Vagina (tissue), 2 donors: Measurements from ENCODE around the gene HMBS. TPM values are rescaled to one million over a fixed set of nuclear protein-coding genes. Genes with fewer than 3 reads are reported as not detected.

Experiments
- DNase-seq, 2 donors: peaks; one replicate each; pipeline ENCODE4 v3.0.0-alpha.2; 2017; ENCODE audit errors: extremely low spot score in 2 of 2
- H3K27ac ChIP-seq: fragments of 200-600 bp; sonication (generic); one replicate; pipeline ENCODE4 v1.5.1; 2019
- H3K27me3 ChIP-seq: fragments of 200-600 bp; sonication (generic); one replicate; pipeline ENCODE4 v1.5.1; 2019
- H3K36me3 ChIP-seq, 2 donors: fragments of 200-600 bp; sonication (generic); one replicate each; pipeline ENCODE4 v1.5.1; 2017 to 2019
- H3K4me1 ChIP-seq: fragments of 200-600 bp; sonication (generic); one replicate; pipeline ENCODE4 v1.5.1; 2019
- H3K4me3 ChIP-seq, 2 donors: fragments of 200-600 bp; sonication (generic); 1 replicate in 1 of 2; 2 replicates in 1 of 2; pipeline ENCODE4 v1.5.1; 2016 to 2019
- H3K9me3 ChIP-seq: fragments of 200-600 bp; sonication (generic); one replicate; pipeline ENCODE4 v1.5.1; 2019
- CTCF ChIP-seq, 3 experiments: fragments of 450-650 bp in 2 of 3; fragments of 200-600 bp in 1 of 3; sonication (generic) in 1 of 3; IDR thresholded peaks; one replicate each; pipeline ENCODE4 v1.5.1; 2017 to 2019; ENCODE audit warnings: antibody characterized with exemption in 3 of 3, mild to moderate bottlenecking in 2 of 3, moderate library complexity in 2 of 3
- POLR2A ChIP-seq, 2 donors: fragments of 450-650 bp; IDR thresholded peaks; one replicate each; pipeline ENCODE4 v1.6.1; 2017; ENCODE audit warnings: antibody characterized with exemption in 2 of 2, mild to moderate bottlenecking in 2 of 2, moderate library complexity in 2 of 2
- POLR2AphosphoS5 ChIP-seq, 2 donors: sonication (generic); formaldehyde crosslinking; IDR thresholded peaks; one replicate each; pipeline ENCODE4 v1.9.0; 2017; ENCODE audit warnings: antibody characterized with exemption in 2 of 2, mild to moderate bottlenecking in 2 of 2, low read depth in 1 of 2; ENCODE audit not compliant: insufficient read depth in 1 of 2
- intact Hi-C: fragments of 100-400 bp; cut with DNase I; formaldehyde crosslinking; loops from one replicate; pipeline ENCODE4 v1.15.1; 2023
- total RNA-seq: library from RNA; depleted of rRNA; stranded (reverse); fragments of >200 nt; gene quantifications from one replicate; pipeline ENCODE4 v1.2.3, GENCODE V29; 2016

Gene HMBS
- total RNA-seq, 1 donor from 2014 or later: 13.5 TPM

- TF ChIP-seq CTCF (IDR thresholded peaks at IDR 0.05) (no peak), POLR2A (IDR thresholded peaks at IDR 0.05) (no peak), POLR2AphosphoS5 (IDR thresholded peaks at IDR 0.05; ENCODE audit: insufficient read depth in 1 of 2, low read depth in 1 of 2) (no peak)
- H3K36me3 ChIP-seq: peaks cover 0 to 13% of the 10 kb centered on the region in 2 donors
- H3K4me1 ChIP-seq: peaks cover 24% of the 10 kb centered on the region
- H3K4me3 ChIP-seq: no peak overlapping the region
- intact Hi-C loops: no loop called here
- no peak for DNase-seq
- H3K27me3 ChIP-seq: no peaks in the 10 kb centered on the region
- H3K27ac ChIP-seq: no peak overlapping the region
- H3K9me3 ChIP-seq: no peaks in the 10 kb centered on the region
Measured at GRCh38 chr11:119118946-119119345, 34.3 kb downstream of the HMBS start.

GRCh38 chr11:119120639-119121007, 35.9 kb downstream of the HMBS start:
- no peaks in the 10 kb centered on the region for H3K9me3 ChIP-seq
- no peaks in the 10 kb centered on the region for H3K27me3 ChIP-seq
- peaks cover 0 to 14% of the 10 kb centered on the region in 2 donors for H3K36me3 ChIP-seq
- peaks cover 24% of the 10 kb centered on the region for H3K4me1 ChIP-seq
- TF ChIP-seq POLR2AphosphoS5 (IDR thresholded peaks at IDR 0.05; ENCODE audit: insufficient read depth in 1 of 2, low read depth in 1 of 2) (no peak), POLR2A (IDR thresholded peaks at IDR 0.05) (no peak), CTCF (IDR thresholded peaks at IDR 0.05) (no peak)
- H3K27ac ChIP-seq: peak overlapping the region; percentile 76
- intact Hi-C loops: no loop called here
- H3K4me3 ChIP-seq: peak overlapping the region; percentile 78 to 94
- DNase-seq: no peak

GRCh38 chr11:119121008-119121810, 36.5 kb downstream of the HMBS start, which contains the start of gene HINFP:
HINFP (plus strand) TSS chr11:119121580; CDS start chr11:119126945, 5,365 bp downstream.
- H3K9me3 ChIP-seq: no peaks in the 10 kb centered on the region
- H3K4me1 ChIP-seq: peaks cover 24% of the 10 kb centered on the region
- peaks cover 0 to 14% of the 10 kb centered on the region in 2 donors for H3K36me3 ChIP-seq
- TF ChIP-seq CTCF (IDR thresholded peaks at IDR 0.05): peak in 1 of 3 experiments; percentile 28
- peak; percentile 94 to 97 for TF ChIP-seq POLR2AphosphoS5 (IDR thresholded peaks at IDR 0.05; ENCODE audit: insufficient read depth in 1 of 2, low read depth in 1 of 2)
- peak in 1 of 2 donors; percentile 71 for TF ChIP-seq POLR2A (IDR thresholded peaks at IDR 0.05)
- H3K27ac ChIP-seq: peak within 1 kb of the TSS; percentile 76
- intact Hi-C loops: no loop called here
- peak within 1 kb of the TSS; percentile 78 to 94 for H3K4me3 ChIP-seq
- DNase-seq: peak; percentile 99
- H3K27me3 ChIP-seq: no peaks in the 10 kb centered on the region

GRCh38 chr11:119121811-119122124, 37.1 kb downstream of the HMBS start:
- peaks cover 24% of the 10 kb centered on the region for H3K4me1 ChIP-seq
- no peak for DNase-seq
- H3K27me3 ChIP-seq: no peaks in the 10 kb centered on the region
- no peak for TF ChIP-seq POLR2A (IDR thresholded peaks at IDR 0.05)
- no peak for TF ChIP-seq CTCF (IDR thresholded peaks at IDR 0.05)
- TF ChIP-seq POLR2AphosphoS5 (IDR thresholded peaks at IDR 0.05; ENCODE audit: insufficient read depth in 1 of 2, low read depth in 1 of 2): no peak
- no peaks in the 10 kb centered on the region for H3K9me3 ChIP-seq
- peak overlapping the region; percentile 78 to 94 for H3K4me3 ChIP-seq
- H3K36me3 ChIP-seq: peaks cover 0 to 14% of the 10 kb centered on the region in 2 donors
- intact Hi-C loops: no loop called here
- peak overlapping the region; percentile 72 for H3K27ac ChIP-seq

- no peaks in the 10 kb centered on the region for H3K27me3 ChIP-seq
- no peak overlapping the region for H3K27ac ChIP-seq
- H3K9me3 ChIP-seq: no peaks in the 10 kb centered on the region
- no peak for DNase-seq
- H3K36me3 ChIP-seq: peaks cover 0 to 32% of the 10 kb centered on the region in 2 donors
- H3K4me1 ChIP-seq: peaks cover 18% of the 10 kb centered on the region
- intact Hi-C loops: no loop called here
- TF ChIP-seq POLR2A (IDR thresholded peaks at IDR 0.05) (no peak), CTCF (IDR thresholded peaks at IDR 0.05) (no peak), POLR2AphosphoS5 (IDR thresholded peaks at IDR 0.05; ENCODE audit: insufficient read depth in 1 of 2, low read depth in 1 of 2) (no peak)
- no peak overlapping the region for H3K4me3 ChIP-seq
Measured at GRCh38 chr11:119125821-119126220, 41.1 kb downstream of the HMBS start.
